Measurements from ENCODE around the gene HOXB7. TPM values are rescaled to one million over a fixed set of nuclear protein-coding genes. Genes with fewer than 3 reads are reported as not detected.

The HOXB7 gene
- total RNA-seq, 1 donor from 2014 or later = 1.2 TPM

DNA sequence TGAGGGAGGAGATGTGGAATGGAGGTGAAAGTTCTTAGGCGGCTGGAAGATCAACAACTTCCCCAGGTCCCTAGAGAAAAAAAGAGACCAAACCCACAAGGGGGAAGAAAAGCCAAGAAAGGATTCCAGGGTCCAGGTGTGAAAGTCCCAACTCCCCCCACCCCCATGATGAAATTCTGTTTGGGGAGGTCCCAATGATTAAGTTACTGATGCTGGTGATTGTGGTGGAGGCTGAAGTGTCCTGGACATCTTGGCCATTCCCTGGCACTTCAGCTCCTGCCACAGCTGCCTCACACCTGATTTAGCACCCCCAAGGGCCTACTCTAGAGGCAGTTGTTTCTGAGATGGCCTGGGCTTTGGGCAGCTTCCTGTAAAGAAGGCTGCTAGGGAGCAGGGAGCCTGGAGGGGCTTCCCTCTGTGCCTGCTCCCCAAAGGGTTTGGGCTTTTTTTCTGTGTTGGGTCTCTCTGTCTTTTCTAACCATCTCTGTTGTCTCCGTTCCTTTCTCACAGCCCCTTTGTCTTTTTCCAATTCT is 45.7 kb downstream of the HOXB7 start:
- ATAC-seq (no peak), DNase-seq (no peak)
- Histone ChIP-seq H3K27me3 (peaks cover 49% of the 10 kb centered on the region), H3K9me3 (no peaks in the 10 kb centered on the region), H3K27ac (peak overlapping the region; percentile 59), H3K4me3 (peak overlapping the region; percentile 35), H3K36me3 (no peaks in the 10 kb centered on the region), H3K4me1 (peaks cover 17% of the 10 kb centered on the region)
- intact Hi-C loops (cut with DNase I) = no loop called here
- TF ChIP-seq, protein P1, sequence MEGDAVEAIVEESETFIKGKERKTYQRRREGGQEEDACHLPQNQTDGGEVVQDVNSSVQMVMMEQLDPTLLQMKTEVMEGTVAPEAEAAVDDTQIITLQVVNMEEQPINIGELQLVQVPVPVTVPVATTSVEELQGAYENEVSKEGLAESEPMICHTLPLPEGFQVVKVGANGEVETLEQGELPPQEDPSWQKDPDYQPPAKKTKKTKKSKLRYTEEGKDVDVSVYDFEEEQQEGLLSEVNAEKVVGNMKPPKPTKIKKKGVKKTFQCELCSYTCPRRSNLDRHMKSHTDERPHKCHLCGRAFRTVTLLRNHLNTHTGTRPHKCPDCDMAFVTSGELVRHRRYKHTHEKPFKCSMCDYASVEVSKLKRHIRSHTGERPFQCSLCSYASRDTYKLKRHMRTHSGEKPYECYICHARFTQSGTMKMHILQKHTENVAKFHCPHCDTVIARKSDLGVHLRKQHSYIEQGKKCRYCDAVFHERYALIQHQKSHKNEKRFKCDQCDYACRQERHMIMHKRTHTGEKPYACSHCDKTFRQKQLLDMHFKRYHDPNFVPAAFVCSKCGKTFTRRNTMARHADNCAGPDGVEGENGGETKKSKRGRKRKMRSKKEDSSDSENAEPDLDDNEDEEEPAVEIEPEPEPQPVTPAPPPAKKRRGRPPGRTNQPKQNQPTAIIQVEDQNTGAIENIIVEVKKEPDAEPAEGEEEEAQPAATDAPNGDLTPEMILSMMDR (IDR thresholded peaks at IDR 0.05) = no peak

DNA sequence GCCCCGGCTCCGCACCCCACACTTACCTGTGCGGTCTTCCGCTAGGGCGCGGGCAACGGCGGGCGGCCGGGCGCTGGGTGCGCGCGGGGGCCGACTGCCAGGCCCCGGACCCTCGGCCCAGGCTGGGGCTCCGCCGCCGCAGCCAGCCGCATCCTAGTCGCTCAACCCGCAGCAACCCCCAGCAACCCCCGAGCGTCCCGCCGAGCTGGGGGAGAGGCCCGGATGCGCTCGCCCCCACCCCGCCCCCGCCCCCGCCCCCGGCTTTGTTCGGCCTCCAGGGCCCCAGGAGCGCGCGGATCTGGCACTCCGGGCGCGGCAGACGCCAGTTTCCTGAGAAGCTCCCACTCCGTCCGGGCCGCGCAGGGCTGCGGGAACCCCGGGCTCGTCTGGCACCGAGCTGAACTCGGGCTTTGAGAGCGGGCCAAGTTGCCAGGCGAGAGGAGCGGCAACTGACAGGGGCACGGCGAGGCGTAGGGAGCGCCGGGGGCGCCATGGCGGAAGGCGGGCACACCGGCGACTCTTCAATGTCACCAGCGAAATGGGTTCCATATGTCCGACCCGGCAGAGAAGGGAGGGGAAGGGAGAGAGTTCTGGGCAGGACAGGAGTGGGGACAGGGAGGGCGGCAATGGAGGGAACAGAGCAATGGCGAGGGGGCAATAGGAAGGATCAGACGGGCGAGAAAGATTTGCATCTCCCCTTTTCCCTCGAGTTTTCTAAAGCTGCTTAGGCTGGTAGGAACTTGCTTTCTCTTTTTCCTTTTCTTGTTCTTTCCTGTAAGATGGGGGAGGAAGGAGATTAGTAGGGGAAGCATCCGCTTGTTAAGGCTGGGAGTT is 46.4 kb downstream of the HOXB7 start:
- no peak for ATAC-seq
- DNase-seq = no peak
- TF ChIP-seq, protein P1 (IDR thresholded peaks at IDR 0.05) = no peak
- H3K9me3 ChIP-seq = no peaks in the 10 kb centered on the region
- H3K27ac ChIP-seq = peak overlapping the region; percentile 59
- peak overlapping the region; percentile 35 for H3K4me3 ChIP-seq
- peaks cover 17% of the 10 kb centered on the region for H3K4me1 ChIP-seq
- H3K36me3 ChIP-seq = no peaks in the 10 kb centered on the region
- intact Hi-C loops (cut with DNase I) = no loop called here
- H3K27me3 ChIP-seq = peaks cover 48% of the 10 kb centered on the region

DNA sequence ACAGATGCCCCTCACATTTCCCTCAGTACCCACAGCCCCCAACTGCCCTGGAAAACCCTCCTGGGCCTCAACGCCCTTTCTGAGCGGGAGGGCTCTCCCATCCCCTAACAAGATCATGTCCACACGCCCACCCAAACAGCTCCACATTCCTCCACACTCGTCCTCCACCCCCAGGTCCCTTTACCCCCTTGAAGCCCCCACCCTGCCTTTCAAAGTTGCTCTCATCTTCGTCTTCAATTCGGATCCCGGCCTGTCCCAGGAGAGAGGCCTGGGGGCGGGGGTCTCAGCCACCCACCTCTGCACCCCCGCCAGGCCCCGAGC is 47.0 kb downstream of the HOXB7 start:
- intact Hi-C loops (cut with DNase I) = no loop called here
- ATAC-seq = no peak

GRCh38 chr17:48563385-48563838 is 47.4 kb downstream of the HOXB7 start:
- no peaks in the 10 kb centered on the region for H3K9me3 ChIP-seq
- TF ChIP-seq, protein P1 (IDR thresholded peaks at IDR 0.05) = no peak
- H3K36me3 ChIP-seq = no peaks in the 10 kb centered on the region
- DNase-seq (no peak), ATAC-seq (no peak)
- H3K27ac ChIP-seq = peak overlapping the region; percentile 59
- H3K4me3 ChIP-seq = peak overlapping the region; percentile 8
- intact Hi-C loops (cut with DNase I) = no loop called here
- H3K27me3 ChIP-seq = peaks cover 39% of the 10 kb centered on the region
- H3K4me1 ChIP-seq = peaks cover 17% of the 10 kb centered on the region

More for the DNA sequence above, 47.0 kb downstream of the HOXB7 start:
- Histone ChIP-seq H3K27ac (peak overlapping the region; percentile 59), H3K4me1 (peaks cover 17% of the 10 kb centered on the region), H3K9me3 (no peaks in the 10 kb centered on the region), H3K36me3 (no peaks in the 10 kb centered on the region), H3K4me3 (peak overlapping the region; percentile 35), H3K27me3 (peaks cover 42% of the 10 kb centered on the region)
- TF ChIP-seq, protein P1 (IDR thresholded peaks at IDR 0.05) = no peak
- DNase-seq = no peak

- Histone ChIP-seq H3K27ac (peak overlapping the region; percentile 59), H3K9me3 (no peaks in the 10 kb centered on the region), H3K4me1 (peaks cover 16% of the 10 kb centered on the region), H3K27me3 (peaks cover 36% of the 10 kb centered on the region), H3K36me3 (no peaks in the 10 kb centered on the region), H3K4me3 (peak overlapping the region; percentile 8)
- DNase-seq = no peak
- TF ChIP-seq, protein P1 (IDR thresholded peaks at IDR 0.05) = no peak
- intact Hi-C loops (cut with DNase I) = no loop called here
- no peak for ATAC-seq
These were observed 47.9 kb downstream of the HOXB7 start for GRCh38 chr17:48562934-48563333.
